Stimulated activated CD8-positive, alpha-beta memory T cell treated with anti-CD3 and anti-CD28 coated beads, Interleukin-15, amount 100 ng/mL, for 24 hours (primary cell): ENCODE data around the gene NINJ2.

Experiments used
- DNase-seq: peaks from one replicate; pipeline ENCODE4 v3.0.0-alpha.2; 2020; ENCODE audit warnings: low read depth

NINJ2 gene

GRCh38 chr12:547883-548470, 115.3 kb downstream of the NINJ2 start:
- no peak for DNase-seq

- peak; percentile 67 for DNase-seq
These were observed 116.1 kb downstream of the NINJ2 start for GRCh38 chr12:546920-547845.

DNA sequence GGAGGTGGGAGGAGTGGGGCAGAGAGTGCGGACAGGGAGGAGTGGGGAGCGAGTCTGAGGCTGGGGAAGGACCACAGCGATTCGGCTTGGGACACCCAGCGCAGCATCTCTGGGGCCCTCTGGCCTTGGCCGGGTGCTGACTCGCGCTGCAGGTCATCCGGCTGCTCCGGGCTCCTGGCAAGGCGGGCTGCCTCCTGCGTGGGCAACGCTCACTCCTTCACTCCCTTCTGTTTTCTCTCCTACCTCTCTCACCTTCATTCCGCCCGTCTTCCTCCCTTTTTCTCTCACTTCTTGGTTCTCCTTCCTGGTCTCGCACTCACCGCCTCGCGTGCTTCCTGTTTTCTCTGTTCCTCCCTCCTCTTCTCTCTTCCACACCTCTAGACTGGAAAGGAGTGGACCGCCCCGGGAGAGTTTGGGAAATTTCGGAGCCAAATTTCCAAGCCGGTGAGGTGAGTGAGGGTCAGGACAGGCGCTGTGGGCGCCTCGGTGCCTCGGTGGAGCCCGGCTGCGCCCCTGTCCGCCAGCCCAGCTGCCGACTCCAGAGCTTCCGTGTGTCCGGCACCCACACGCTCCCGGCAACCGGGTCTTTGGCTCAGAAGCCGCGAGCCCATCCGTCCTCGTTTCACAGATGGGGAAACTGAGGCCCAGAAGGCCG, 116.9 kb downstream of the NINJ2 start:
- DNase-seq = no peak

DNA sequence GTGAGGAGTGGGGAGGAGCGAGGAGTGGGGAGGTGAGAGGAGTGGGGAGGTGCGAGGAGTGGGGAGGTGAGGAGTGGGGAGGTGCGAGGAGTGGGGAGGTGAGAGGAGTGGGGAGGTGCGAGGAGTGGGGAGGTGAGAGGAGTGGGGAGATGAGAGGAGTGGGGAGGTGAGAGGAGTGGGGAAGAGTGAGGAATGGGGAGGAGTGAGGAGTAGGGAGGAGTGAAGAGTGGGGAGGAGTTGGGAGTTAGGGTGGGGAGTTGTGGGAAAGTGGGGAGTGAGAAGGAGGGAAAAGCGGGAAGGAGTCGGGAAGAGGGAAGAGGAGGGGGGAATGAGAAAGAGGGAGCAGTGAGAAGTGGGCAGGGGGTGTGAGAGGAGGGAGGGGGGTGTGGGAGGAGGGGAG, 117.4 kb downstream of the NINJ2 start:
- no peak for DNase-seq

- DNase-seq = no peak
These were observed 118.2 kb downstream of the NINJ2 start for GRCh38 chr12:544941-545635.

DNA sequence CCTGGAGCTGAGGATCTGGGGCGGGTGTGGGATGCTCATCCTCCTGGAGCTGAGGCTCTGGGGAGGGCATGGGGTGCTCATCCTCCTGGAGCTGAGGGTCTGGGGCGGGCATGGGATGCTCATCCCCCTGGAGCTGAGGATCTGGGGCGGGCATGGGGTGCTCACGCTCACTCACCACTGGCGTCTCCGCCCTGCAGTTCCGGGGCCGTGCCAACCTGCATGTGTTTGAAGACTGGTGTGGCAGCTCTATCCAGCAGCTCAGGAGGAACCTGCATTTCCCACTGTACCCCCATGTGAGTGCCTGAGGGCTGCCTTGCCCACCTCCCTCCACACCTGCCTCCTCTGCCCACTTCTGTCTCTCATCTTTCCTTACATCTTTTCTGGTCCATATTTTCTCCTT, 119.1 kb downstream of the NINJ2 start:
- DNase-seq = no peak

DNA sequence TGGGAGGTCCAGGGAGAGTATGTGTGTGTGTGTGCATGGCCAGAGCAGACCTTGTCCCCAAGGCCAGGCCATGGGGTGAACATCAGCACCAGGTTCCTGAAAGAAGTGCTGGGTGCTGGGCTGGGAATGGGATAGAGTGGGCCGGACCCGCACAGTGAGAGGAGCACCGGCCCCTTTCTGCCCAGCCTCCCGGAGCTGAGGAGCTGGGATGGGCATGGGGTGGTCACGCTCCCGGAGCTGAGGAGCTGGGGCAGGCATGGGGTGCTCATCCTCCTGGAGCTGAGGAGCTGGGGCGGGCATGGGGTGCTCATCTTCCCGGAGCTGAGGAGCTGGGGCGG, 120.2 kb downstream of the NINJ2 start:
- DNase-seq = no peak

GRCh38 chr12:542395-543113, 120.7 kb downstream of the NINJ2 start:
- DNase-seq = no peak

GRCh38 chr12:541676-542324, 121.4 kb downstream of the NINJ2 start:
- DNase-seq = no peak

GRCh38 chr12:539540-540310, 123.5 kb downstream of the NINJ2 start:
- no peak for DNase-seq

GRCh38 chr12:538731-539539, 124.3 kb downstream of the NINJ2 start:
- DNase-seq = no peak

DNA sequence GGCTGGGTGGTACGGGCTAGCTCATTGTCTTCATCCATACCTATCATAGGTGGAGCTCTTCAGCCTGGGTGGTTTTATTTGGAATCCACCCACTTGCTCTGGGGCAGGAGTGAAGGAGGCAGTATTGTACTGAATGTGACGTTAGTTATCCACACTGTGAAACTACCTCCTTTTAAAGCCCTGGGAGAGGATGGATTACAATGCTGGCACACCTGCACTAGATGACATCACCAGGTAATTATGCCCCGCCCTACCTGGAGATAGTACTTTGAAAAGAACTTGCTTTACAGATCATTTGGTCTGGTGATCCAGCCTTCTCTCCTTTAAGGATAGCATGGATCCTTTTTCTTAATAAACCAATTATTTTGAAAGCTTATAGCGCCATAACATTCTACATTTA, 125.5 kb downstream of the NINJ2 start:
- DNase-seq = no peak

GRCh38 chr12:536751-537245, 126.4 kb downstream of the NINJ2 start:
- DNase-seq = no peak

DNA sequence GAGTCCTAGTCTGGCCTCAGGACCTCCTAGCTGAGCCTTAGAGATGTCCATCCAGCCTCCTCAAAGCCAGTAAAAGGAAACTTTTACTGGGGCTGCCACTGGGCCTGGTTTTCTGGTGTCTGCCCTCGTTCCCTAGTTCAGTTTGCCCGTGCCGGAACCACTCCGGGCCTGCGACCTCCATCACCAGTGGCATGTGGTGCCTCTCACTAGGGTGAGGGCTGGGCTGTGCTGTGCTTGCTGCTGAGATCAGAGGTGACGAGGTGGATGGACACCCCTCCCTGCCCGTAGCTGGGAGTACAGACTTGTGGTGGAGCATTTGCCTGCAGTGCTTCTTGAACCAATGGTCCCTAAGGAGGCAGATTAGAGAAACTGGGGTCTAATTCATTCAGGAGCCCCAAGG, 127.8 kb downstream of the NINJ2 start:
- DNase-seq = no peak

- no peak for DNase-seq
These were observed 129.0 kb downstream of the NINJ2 start for GRCh38 chr12:534216-534615.

DNA sequence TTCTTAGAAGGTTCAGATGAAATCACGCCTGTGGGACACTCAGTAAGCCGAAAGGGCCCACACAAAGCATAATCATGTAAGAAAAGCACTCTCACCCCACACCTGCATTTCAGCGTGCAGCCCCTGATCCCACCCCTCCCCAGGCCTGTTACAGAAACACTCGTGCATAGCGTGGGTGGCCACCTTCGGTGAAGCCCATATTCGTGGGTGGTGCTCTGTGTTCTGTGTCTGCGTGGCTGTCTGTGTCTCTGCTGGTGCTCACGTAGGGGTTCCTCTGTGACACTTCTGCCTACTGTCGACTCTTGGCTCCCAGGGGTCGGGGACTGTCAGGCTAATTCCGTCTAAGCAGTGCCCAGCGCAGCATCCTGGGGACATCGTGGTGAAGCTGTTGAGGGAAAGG, 129.5 kb downstream of the NINJ2 start:
- DNase-seq = no peak

- DNase-seq = no peak
These were observed 130.2 kb downstream of the NINJ2 start for GRCh38 chr12:532908-533565.

- no peak for DNase-seq
These were observed 131.2 kb downstream of the NINJ2 start for GRCh38 chr12:531951-532585.

GRCh38 chr12:530821-531220, 132.4 kb downstream of the NINJ2 start:
- DNase-seq = no peak
